Ascending aorta (tissue), 2 donors: ENCODE measurements around the gene ATXN3L. TPM values are rescaled to one million over a fixed set of nuclear protein-coding genes. Genes with fewer than 3 reads are reported as not detected.

Experiments used
- DNase-seq, 2 donors: peaks; one replicate each; pipeline ENCODE4 v3.0.0-alpha.2; 2019; ENCODE audit warnings: low spot score in 2 of 2
- H3K27ac ChIP-seq, 2 donors: fragments of 200-600 bp; sonication (generic); one replicate each; pipeline ENCODE4 v1.5.1; 2016 to 2017; ENCODE audit warnings: mild to moderate bottlenecking in 1 of 2
- H3K27me3 ChIP-seq: fragments of 200-600 bp; sonication (generic); one replicate; pipeline ENCODE4 v1.5.1; 2017
- H3K36me3 ChIP-seq, 2 donors: fragments of 200-600 bp; sonication (generic); one replicate each; pipeline ENCODE4 v1.5.1; 2016
- H3K4me1 ChIP-seq, 2 donors: fragments of 200-600 bp; sonication (generic); one replicate each; pipeline ENCODE4 v1.5.1; 2016 to 2017; ENCODE audit warnings: mild to moderate bottlenecking in 1 of 2
- H3K4me3 ChIP-seq, 2 donors: fragments of 200-600 bp; sonication (generic); one replicate each; pipeline ENCODE4 v1.5.1; 2016 to 2017; ENCODE audit warnings: mild to moderate bottlenecking in 1 of 2
- H3K9me3 ChIP-seq, 2 donors: fragments of 200-600 bp; sonication (generic); one replicate each; pipeline ENCODE4 v1.5.1; 2016
- intact Hi-C: fragments of 100-400 bp; cut with DNase I; formaldehyde crosslinking; loops from one replicate; pipeline ENCODE4 v1.15.1; 2023
- total RNA-seq: library from RNA; depleted of rRNA; stranded (reverse); fragments of >200 nt; gene quantifications from one replicate; pipeline ENCODE4 v1.1.0, GENCODE V29; 2016
- TF ChIP-seq, protein P1 (sequence below), 3 experiments: fragments of 200-600 bp in 2 of 3; fragments of 450-650 bp in 1 of 3; sonication (generic) in 2 of 3; IDR thresholded peaks; one replicate each; pipeline ENCODE4 v1.5.1; 2016 to 2019; ENCODE audit warnings: antibody characterized with exemption in 3 of 3, mild to moderate bottlenecking in 1 of 3, moderate library complexity in 1 of 3

The ATXN3L gene
- total RNA-seq, 1 donor from 2014 or later = not detected

DNA sequence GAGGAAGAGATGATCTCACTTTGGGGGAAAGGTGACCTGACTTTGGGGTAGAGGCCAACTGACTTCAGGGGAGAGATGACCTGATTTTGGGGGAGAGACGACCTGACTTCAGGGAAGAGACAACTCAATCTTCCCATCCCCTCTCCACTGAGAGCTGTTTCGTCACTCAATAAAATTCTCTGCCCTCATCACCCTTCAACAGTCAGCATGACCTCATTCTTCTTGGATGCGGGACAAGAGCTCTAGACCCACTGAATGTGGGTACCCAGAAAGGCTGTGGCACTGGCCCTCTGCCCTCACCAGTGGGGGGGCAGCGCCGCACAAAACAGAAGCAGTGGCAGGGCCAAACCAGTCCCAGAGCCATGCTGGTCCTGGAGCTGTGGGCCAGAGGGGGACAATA lies 34.6 kb downstream of the ATXN3L start:
- intact Hi-C loops = no loop called here
- DNase-seq = no peak
- Histone ChIP-seq H3K36me3 (no peaks in the 10 kb centered on the region), H3K27ac (no peak overlapping the region), H3K27me3 (no peaks in the 10 kb centered on the region), H3K9me3 (no peaks in the 10 kb centered on the region), H3K4me3 (no peak overlapping the region), H3K4me1 (no peaks in the 10 kb centered on the region)
- TF ChIP-seq, protein P1, sequence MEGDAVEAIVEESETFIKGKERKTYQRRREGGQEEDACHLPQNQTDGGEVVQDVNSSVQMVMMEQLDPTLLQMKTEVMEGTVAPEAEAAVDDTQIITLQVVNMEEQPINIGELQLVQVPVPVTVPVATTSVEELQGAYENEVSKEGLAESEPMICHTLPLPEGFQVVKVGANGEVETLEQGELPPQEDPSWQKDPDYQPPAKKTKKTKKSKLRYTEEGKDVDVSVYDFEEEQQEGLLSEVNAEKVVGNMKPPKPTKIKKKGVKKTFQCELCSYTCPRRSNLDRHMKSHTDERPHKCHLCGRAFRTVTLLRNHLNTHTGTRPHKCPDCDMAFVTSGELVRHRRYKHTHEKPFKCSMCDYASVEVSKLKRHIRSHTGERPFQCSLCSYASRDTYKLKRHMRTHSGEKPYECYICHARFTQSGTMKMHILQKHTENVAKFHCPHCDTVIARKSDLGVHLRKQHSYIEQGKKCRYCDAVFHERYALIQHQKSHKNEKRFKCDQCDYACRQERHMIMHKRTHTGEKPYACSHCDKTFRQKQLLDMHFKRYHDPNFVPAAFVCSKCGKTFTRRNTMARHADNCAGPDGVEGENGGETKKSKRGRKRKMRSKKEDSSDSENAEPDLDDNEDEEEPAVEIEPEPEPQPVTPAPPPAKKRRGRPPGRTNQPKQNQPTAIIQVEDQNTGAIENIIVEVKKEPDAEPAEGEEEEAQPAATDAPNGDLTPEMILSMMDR (IDR thresholded peaks at IDR 0.05) = no peak

GRCh38 chrX:13284570-13284969 lies 35.3 kb downstream of the ATXN3L start:
- Histone ChIP-seq H3K9me3 (no peaks in the 10 kb centered on the region), H3K4me3 (no peak overlapping the region), H3K27me3 (no peaks in the 10 kb centered on the region), H3K4me1 (no peaks in the 10 kb centered on the region), H3K27ac (no peak overlapping the region), H3K36me3 (no peaks in the 10 kb centered on the region)
- TF ChIP-seq, protein P1 (IDR thresholded peaks at IDR 0.05) = no peak
- no peak for DNase-seq
- intact Hi-C loops = no loop called here

- TF ChIP-seq, protein P1 (IDR thresholded peaks at IDR 0.05) = no peak
- Histone ChIP-seq H3K4me1 (no peaks in the 10 kb centered on the region), H3K27me3 (no peaks in the 10 kb centered on the region), H3K27ac (no peak overlapping the region), H3K9me3 (no peaks in the 10 kb centered on the region), H3K36me3 (no peaks in the 10 kb centered on the region), H3K4me3 (no peak overlapping the region)
- no peak for DNase-seq
- intact Hi-C loops = no loop called here
Measured at GRCh38 chrX:13283950-13284546, 35.8 kb downstream of the ATXN3L start.

- DNase-seq = no peak
- Histone ChIP-seq H3K4me1 (no peaks in the 10 kb centered on the region), H3K27ac (no peak overlapping the region), H3K27me3 (no peaks in the 10 kb centered on the region), H3K9me3 (no peaks in the 10 kb centered on the region), H3K4me3 (no peak overlapping the region), H3K36me3 (no peaks in the 10 kb centered on the region)
- TF ChIP-seq, protein P1 (IDR thresholded peaks at IDR 0.05) = no peak
- intact Hi-C loops = no loop called here
Measured at GRCh38 chrX:13283512-13283911, 36.3 kb downstream of the ATXN3L start.

GRCh38 chrX:13281289-13281688 lies 38.6 kb downstream of the ATXN3L start:
- TF ChIP-seq, protein P1 (IDR thresholded peaks at IDR 0.05) = no peak
- no peaks in the 10 kb centered on the region for H3K36me3 ChIP-seq
- H3K27ac ChIP-seq = no peak overlapping the region
- intact Hi-C loops = no loop called here
- no peak for DNase-seq
- no peaks in the 10 kb centered on the region for H3K4me1 ChIP-seq
- H3K27me3 ChIP-seq = no peaks in the 10 kb centered on the region
- no peak overlapping the region for H3K4me3 ChIP-seq
- H3K9me3 ChIP-seq = no peaks in the 10 kb centered on the region
